ENCODE results near the gene ZPLD1.

ZPLD1 gene

DNA sequence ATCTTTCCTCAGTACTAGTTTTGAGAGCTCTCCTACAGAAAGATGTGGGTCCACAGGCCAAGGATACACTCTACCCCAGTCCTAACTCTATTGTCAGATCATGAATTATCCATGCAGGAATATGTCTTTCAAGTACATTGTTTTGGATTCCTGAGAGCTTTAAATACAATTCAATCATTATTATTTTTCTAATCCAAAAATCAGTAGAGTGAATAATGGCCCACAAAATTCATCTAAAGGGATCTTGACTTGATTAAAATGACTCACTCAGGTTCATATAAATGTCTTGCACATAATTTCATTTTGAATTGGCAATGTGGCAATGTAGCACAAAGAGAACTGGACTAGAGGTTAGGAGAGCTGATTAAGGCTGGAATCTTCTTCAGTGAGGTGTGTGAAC lies 93.9 kb downstream of the ZPLD1 start:
- DNase-seq (ENCODE audit: low spot score): no peak
